Measurements from ENCODE around the gene ALB.

Gene ALB

GRCh38 chr4:73420615-73421014, 16.5 kb downstream of the ALB start:
- H3K9ac ChIP-seq (ENCODE audit: low read length) = no peak overlapping the region
- H3K4me1 ChIP-seq (ENCODE audit: insufficient read depth, low read length, severe bottlenecking) = no peaks in the 10 kb centered on the region
- no peaks in the 10 kb centered on the region for H3K9me2 ChIP-seq (ENCODE audit: low read depth, low read length)
- no peak overlapping the region for H3K4me2 ChIP-seq (ENCODE audit: low read length)
- no peak for TF ChIP-seq EZH2 (IDR thresholded peaks at IDR 0.05; ENCODE audit: borderline replicate concordance, low read length)
- no peak for TF ChIP-seq CTCF (IDR thresholded peaks at IDR 0.05; ENCODE audit: low read length)
- no peaks in the 10 kb centered on the region for H3K79me2 ChIP-seq (ENCODE audit: insufficient read depth, low read length)
- H3K27ac ChIP-seq (ENCODE audit: low read depth, low read length, poor library complexity, severe bottlenecking) = no peak overlapping the region
- no peaks in the 10 kb centered on the region for H3F3A ChIP-seq (ENCODE audit: insufficient read depth, low read length)
- H3K9me3 ChIP-seq (ENCODE audit: low read length) = no peaks in the 10 kb centered on the region
- H3K27me3 ChIP-seq (ENCODE audit: insufficient read depth, low read length) = no peaks in the 10 kb centered on the region
- H2AFZ ChIP-seq (ENCODE audit: low read length) = no peak overlapping the region
- no peaks in the 10 kb centered on the region for H4K20me1 ChIP-seq (ENCODE audit: insufficient read depth, low read length)
- no peak overlapping the region for H3K4me3 ChIP-seq (ENCODE audit: low read depth, low read length, poor library complexity, severe bottlenecking)
- no peaks in the 10 kb centered on the region for H3K36me3 ChIP-seq (ENCODE audit: insufficient read depth, low read length)

GRCh38 chr4:73421708-73422457, 17.8 kb downstream of the ALB start:
- Histone ChIP-seq H3K36me3 (ENCODE audit: insufficient read depth, low read length) (no peaks in the 10 kb centered on the region), H3K27ac (ENCODE audit: low read depth, low read length, poor library complexity, severe bottlenecking) (no peak overlapping the region), H3K27me3 (ENCODE audit: insufficient read depth, low read length) (no peaks in the 10 kb centered on the region), H3K4me1 (ENCODE audit: insufficient read depth, low read length, severe bottlenecking) (no peaks in the 10 kb centered on the region), H3K79me2 (ENCODE audit: insufficient read depth, low read length) (no peaks in the 10 kb centered on the region), H2AFZ (ENCODE audit: low read length) (no peak overlapping the region), H3K9me2 (ENCODE audit: low read depth, low read length) (no peaks in the 10 kb centered on the region), H4K20me1 (ENCODE audit: insufficient read depth, low read length) (no peaks in the 10 kb centered on the region), H3K9ac (ENCODE audit: low read length) (no peak overlapping the region), H3F3A (ENCODE audit: insufficient read depth, low read length) (no peaks in the 10 kb centered on the region), H3K9me3 (ENCODE audit: low read length) (no peaks in the 10 kb centered on the region), H3K4me3 (ENCODE audit: low read depth, low read length, poor library complexity, severe bottlenecking) (no peak overlapping the region), H3K4me2 (ENCODE audit: low read length) (no peak overlapping the region)
- no peak for TF ChIP-seq EZH2 (IDR thresholded peaks at IDR 0.05; ENCODE audit: borderline replicate concordance, low read length)
- no peak for TF ChIP-seq CTCF (IDR thresholded peaks at IDR 0.05; ENCODE audit: low read length)

- Histone ChIP-seq H3K36me3 (ENCODE audit: insufficient read depth, low read length) (no peaks in the 10 kb centered on the region), H3K79me2 (ENCODE audit: insufficient read depth, low read length) (no peaks in the 10 kb centered on the region), H3K27ac (ENCODE audit: low read depth, low read length, poor library complexity, severe bottlenecking) (no peak overlapping the region), H3K9me3 (ENCODE audit: low read length) (no peaks in the 10 kb centered on the region), H3F3A (ENCODE audit: insufficient read depth, low read length) (no peaks in the 10 kb centered on the region), H4K20me1 (ENCODE audit: insufficient read depth, low read length) (no peaks in the 10 kb centered on the region), H3K27me3 (ENCODE audit: insufficient read depth, low read length) (no peaks in the 10 kb centered on the region), H3K4me2 (ENCODE audit: low read length) (no peak overlapping the region), H3K9me2 (ENCODE audit: low read depth, low read length) (no peaks in the 10 kb centered on the region), H2AFZ (ENCODE audit: low read length) (no peak overlapping the region), H3K4me1 (ENCODE audit: insufficient read depth, low read length, severe bottlenecking) (no peaks in the 10 kb centered on the region), H3K4me3 (ENCODE audit: low read depth, low read length, poor library complexity, severe bottlenecking) (no peak overlapping the region), H3K9ac (ENCODE audit: low read length) (no peak overlapping the region)
- TF ChIP-seq CTCF (IDR thresholded peaks at IDR 0.05; ENCODE audit: low read length) = no peak
- TF ChIP-seq EZH2 (IDR thresholded peaks at IDR 0.05; ENCODE audit: borderline replicate concordance, low read length) = no peak
Observed at GRCh38 chr4:73422458-73422752, 18.3 kb downstream of the ALB start.
